ENCODE data around the gene SPINK8. TPM values are rescaled to one million over a fixed set of nuclear protein-coding genes. Genes with fewer than 3 reads are reported as not detected.

SPINK8 gene
- polyA plus RNA-seq, 1 donor (not counting 4 experiments of a cell fraction or from before 2014, with no cell fraction given), result not detected

GRCh38 chr3:48306860-48307530, 26.5 kb downstream of the SPINK8 start:
- H3K4me2 ChIP-seq (ENCODE audit: control insufficient read depth, extremely low read depth, insufficient read depth, low read depth, low read length), result no peak overlapping the region
- no peak overlapping the region for H3K9ac ChIP-seq (ENCODE audit: control insufficient read depth, extremely low read depth, insufficient read depth, low read length)
- no peak overlapping the region for H3K27ac ChIP-seq (ENCODE audit: control insufficient read depth, insufficient read depth, low read length)
- peak; percentile 17 for FAIRE-seq
- dilution Hi-C loops (cut with MboI; ENCODE audit: extremely low pct_ligation_motif_present, low sequenced_read_pairs), result no loop called here
- H4K20me1 ChIP-seq (ENCODE audit: control insufficient read depth, extremely low read depth, insufficient read depth, low read length), result no peaks in the 10 kb centered on the region
- no peaks in the 10 kb centered on the region for H3K79me2 ChIP-seq (ENCODE audit: control insufficient read depth, insufficient read depth, low read length)
- no peak for TF ChIP-seq EZH2 (IDR thresholded peaks at IDR 0.05; ENCODE audit: low read length)
- TF ChIP-seq CTCF (optimal IDR thresholded peaks at IDR 0.05 in 1 of 3, IDR thresholded peaks at IDR 0.05 in 1 of 3, conservative IDR thresholded peaks at IDR 0.05 in 1 of 3; ENCODE audit: extremely low read depth in 1 of 3, insufficient read depth in 2 of 3, low read length in 3 of 3), result no peak
- H3K27me3 ChIP-seq (ENCODE audit: control insufficient read depth, extremely low read depth, insufficient read depth, low read length), result peaks cover 3% of the 10 kb centered on the region
- H3K9me1 ChIP-seq (ENCODE audit: control insufficient read depth, extremely low read depth, insufficient read depth, low read length), result no peaks in the 10 kb centered on the region
- H3K9me3 ChIP-seq (ENCODE audit: control insufficient read depth, low read depth, low read length), result no peaks in the 10 kb centered on the region
- no peaks in the 10 kb centered on the region for H3K36me3 ChIP-seq (ENCODE audit: control insufficient read depth in 2 of 2, extremely low read depth in 1 of 2, insufficient read depth in 2 of 2, low read length in 2 of 2)
- no peak overlapping the region for H2AFZ ChIP-seq (ENCODE audit: control insufficient read depth, low read length)
- no peaks in the 10 kb centered on the region for H3K4me1 ChIP-seq (ENCODE audit: control insufficient read depth, extremely low read depth, insufficient read depth, low read length)
- H3K4me3 ChIP-seq (ENCODE audit: control insufficient read depth in 2 of 3, extremely low read depth in 1 of 3, insufficient read depth in 2 of 3, low read depth in 1 of 3, low read length in 3 of 3), result no peak overlapping the region
- DNase-seq (ENCODE audit: low read depth, low spot score), result no peak

GRCh38 chr3:48306290-48306689, 27.2 kb downstream of the SPINK8 start:
- Histone ChIP-seq H3K27ac (ENCODE audit: control insufficient read depth, insufficient read depth, low read length) (no peak overlapping the region), H4K20me1 (ENCODE audit: control insufficient read depth, extremely low read depth, insufficient read depth, low read length) (no peaks in the 10 kb centered on the region), H3K9ac (ENCODE audit: control insufficient read depth, extremely low read depth, insufficient read depth, low read length) (no peak overlapping the region), H3K27me3 (ENCODE audit: control insufficient read depth, extremely low read depth, insufficient read depth, low read length) (peaks cover 3% of the 10 kb centered on the region), H3K9me1 (ENCODE audit: control insufficient read depth, extremely low read depth, insufficient read depth, low read length) (no peaks in the 10 kb centered on the region), H2AFZ (ENCODE audit: control insufficient read depth, low read length) (no peak overlapping the region), H3K36me3 (ENCODE audit: control insufficient read depth in 2 of 2, extremely low read depth in 1 of 2, insufficient read depth in 2 of 2, low read length in 2 of 2) (no peaks in the 10 kb centered on the region), H3K9me3 (ENCODE audit: control insufficient read depth, low read depth, low read length) (no peaks in the 10 kb centered on the region), H3K79me2 (ENCODE audit: control insufficient read depth, insufficient read depth, low read length) (no peaks in the 10 kb centered on the region), H3K4me3 (ENCODE audit: control insufficient read depth in 2 of 3, extremely low read depth in 1 of 3, insufficient read depth in 2 of 3, low read depth in 1 of 3, low read length in 3 of 3) (no peak overlapping the region), H3K4me2 (ENCODE audit: control insufficient read depth, extremely low read depth, insufficient read depth, low read depth, low read length) (no peak overlapping the region), H3K4me1 (ENCODE audit: control insufficient read depth, extremely low read depth, insufficient read depth, low read length) (no peaks in the 10 kb centered on the region)
- no peak for DNase-seq (ENCODE audit: low read depth, low spot score)
- no peak for TF ChIP-seq CTCF (optimal IDR thresholded peaks at IDR 0.05 in 1 of 3, IDR thresholded peaks at IDR 0.05 in 1 of 3, conservative IDR thresholded peaks at IDR 0.05 in 1 of 3; ENCODE audit: extremely low read depth in 1 of 3, insufficient read depth in 2 of 3, low read length in 3 of 3)
- TF ChIP-seq EZH2 (IDR thresholded peaks at IDR 0.05; ENCODE audit: low read length), result no peak
- no peak for FAIRE-seq
- dilution Hi-C loops (cut with MboI; ENCODE audit: extremely low pct_ligation_motif_present, low sequenced_read_pairs), result no loop called here
